ENCODE results near the gene GNA14. TPM values are rescaled to one million over a fixed set of nuclear protein-coding genes. Genes with fewer than 3 reads are reported as not detected.

Gene GNA14
- total and polyA plus RNA-seq, 2 donors (not counting 3 experiments of a cell fraction or from before 2014, with no cell fraction given) = 2.1 to 3.3 TPM

DNA sequence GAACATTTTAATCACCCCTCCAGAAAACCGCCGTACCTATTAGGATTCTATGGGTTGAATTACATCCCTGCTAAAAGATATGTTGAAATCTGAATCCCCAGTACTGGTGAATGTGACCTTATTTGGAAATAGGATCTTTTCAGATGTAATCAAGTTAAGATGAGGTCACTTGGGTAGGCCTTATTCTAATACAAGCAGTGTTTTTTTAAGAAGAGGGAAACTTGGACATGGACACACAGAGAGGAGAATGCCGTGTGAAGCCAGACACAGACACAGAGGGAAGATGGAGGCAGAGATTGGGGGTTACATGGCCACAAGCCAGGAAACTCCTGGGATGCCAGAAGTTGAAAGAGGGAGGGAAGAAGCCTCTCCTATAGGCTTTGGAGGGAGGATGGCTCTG, 183.5 kb downstream of the GNA14 start:
- ChIA-PET POLR2A (no interaction called here), CTCF (interaction anchor here (5.0 kb wide), 1 partner anchor 8 kb away, joined by 21 read pairs; no protein-coding TSS in a partner anchor)
- H4K20me1 ChIP-seq (replicated peaks; ENCODE audit: control insufficient read depth, extremely low read depth, insufficient read depth, low read length) = no peaks in the 10 kb centered on the region
- DNase-seq (ENCODE audit: low read depth, low spot score) = no peak
- no peak overlapping the region for H3K27ac ChIP-seq (ENCODE audit: insufficient read depth, low read depth, low read length)
- no peaks in the 10 kb centered on the region for H3K9me1 ChIP-seq (replicated peaks; ENCODE audit: control insufficient read depth, extremely low read depth, insufficient read depth, low read length)
- H3K4me2 ChIP-seq (ENCODE audit: insufficient read depth, low read length) = no peak overlapping the region
- dilution Hi-C loops (cut with MboI; ENCODE audit: extremely low pct_ligation_motif_present, low sequenced_read_pairs) = no loop called here
- BruUV-seq (replicated peaks) = no TSS peak
- no peaks in the 10 kb centered on the region for H3K79me2 ChIP-seq (ENCODE audit: control insufficient read depth, insufficient read depth, low read length)
- no peaks in the 10 kb centered on the region for H3K36me3 ChIP-seq (ENCODE audit: control insufficient read depth in 2 of 2, extremely low read depth in 1 of 2, insufficient read depth in 2 of 2, low read length in 2 of 2)
- no peak overlapping the region for H3K4me3 ChIP-seq (replicated peaks in 1 of 3; ENCODE audit: insufficient read depth in 1 of 3, low read depth in 1 of 3, low read length in 3 of 3)
- no peaks in the 10 kb centered on the region for H3K4me1 ChIP-seq (ENCODE audit: control insufficient read depth, extremely low read depth, insufficient read depth, low read length)
- intact Hi-C loops (cut with micrococcal nuclease) = no loop called here
- no peak overlapping the region for H3K9ac ChIP-seq (replicated peaks; ENCODE audit: extremely low read depth, insufficient read depth, low read length)
- H3K27me3 ChIP-seq (ENCODE audit: control insufficient read depth in 2 of 2, insufficient read depth in 2 of 2, low read length in 2 of 2) = peaks cover 0 to 2% of the 10 kb centered on the region in 2 experiments
- H2AFZ ChIP-seq (ENCODE audit: low read depth, low read length) = no peak overlapping the region
- FAIRE-seq = no peak
- TF ChIP-seq JUN (IDR thresholded peaks at IDR 0.05; ENCODE audit: borderline replicate concordance, insufficient read depth, insufficient read length, low read depth) (no peak), FOS (IDR thresholded peaks at IDR 0.05; ENCODE audit: borderline replicate concordance, insufficient read depth, low read length) (no peak), MYC (IDR thresholded peaks at IDR 0.05; ENCODE audit: low read depth, low read length) (no peak), GATA2 (IDR thresholded peaks at IDR 0.05; ENCODE audit: insufficient read depth, insufficient read length, low read depth, low read length) (no peak), CTCF (IDR thresholded peaks at IDR 0.05; ENCODE audit: extremely low read depth in 1 of 2, insufficient read depth in 1 of 2, low read depth in 1 of 2, low read length in 2 of 2) (no peak), POLR2AphosphoS5 (IDR thresholded peaks at IDR 0.05; ENCODE audit: insufficient read depth, low read depth, low read length) (no peak), EZH2 (IDR thresholded peaks at IDR 0.05; ENCODE audit: borderline replicate concordance, low read depth, low read length, severe bottlenecking) (no peak), POLR2A (IDR thresholded peaks at IDR 0.05; ENCODE audit: low read depth, low read length) (no peak)
- TF ChIP-seq, protein P1, sequence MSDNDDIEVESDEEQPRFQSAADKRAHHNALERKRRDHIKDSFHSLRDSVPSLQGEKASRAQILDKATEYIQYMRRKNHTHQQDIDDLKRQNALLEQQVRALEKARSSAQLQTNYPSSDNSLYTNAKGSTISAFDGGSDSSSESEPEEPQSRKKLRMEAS (IDR thresholded peaks at IDR 0.05; ENCODE audit: insufficient read depth, insufficient read length) = no peak
- no peaks in the 10 kb centered on the region for H3K9me3 ChIP-seq (replicated peaks; ENCODE audit: control insufficient read depth, insufficient read depth, low read length)
